Activated CD4-positive, CD25-positive, alpha-beta regulatory T cell treated with anti-CD3 and anti-CD28 coated beads, Interleukin-2, amount 50 U/mL, for 72 hours (primary cell): ENCODE data around the gene ZNF774.
"Not testable (repeated sequence)": the region's sequence is repeated elsewhere in the genome, so short reads cannot be mapped to it uniquely, and the experiment has no call there.

ENCODE experiments used
- DNase-seq: peaks from one replicate; pipeline ENCODE4 v3.0.0; 2021

Gene ZNF774

DNA sequence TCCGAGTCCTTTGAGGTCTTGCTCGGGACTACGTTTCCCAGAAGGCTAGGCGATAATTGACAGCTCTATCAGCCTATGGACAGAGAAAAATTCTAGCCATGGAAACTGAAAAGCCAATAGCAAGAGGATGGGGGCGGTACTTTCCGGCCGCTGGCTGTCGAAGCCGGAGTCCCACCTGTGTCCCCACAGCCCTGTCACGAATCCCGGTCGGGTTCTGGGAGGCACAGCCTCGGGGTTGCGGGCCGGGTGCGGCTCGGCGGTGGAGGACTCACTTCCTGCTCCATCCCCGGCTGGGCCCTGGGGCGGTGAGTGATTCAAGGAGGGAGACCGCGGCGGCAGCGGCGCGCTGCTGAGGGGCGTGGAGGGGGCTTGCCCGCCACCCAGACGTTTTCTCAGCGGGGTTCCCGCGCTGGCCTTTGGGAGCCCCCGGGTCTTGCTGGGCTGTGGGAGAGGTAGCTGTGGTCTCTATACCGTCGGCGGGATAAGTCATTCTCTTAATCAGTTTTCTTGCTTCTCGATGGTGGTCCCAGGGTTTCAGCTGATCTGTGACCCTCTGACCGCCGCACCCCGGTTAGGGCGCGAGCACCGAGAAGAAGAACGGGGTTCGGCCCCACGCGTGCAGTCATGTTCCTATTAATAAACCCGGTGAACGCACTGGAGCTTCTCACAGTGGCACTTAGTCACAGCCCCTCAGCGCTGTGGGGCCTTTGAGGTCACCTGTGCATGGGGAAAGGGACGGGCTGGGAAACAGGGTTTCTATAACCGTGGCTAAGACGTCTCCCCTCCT lies at the start of gene ZNF774:
Gene ZNF774 (plus strand): TSS at position 178 of the 787 bp plus-strand sequence. CDS start 2,377 bp downstream, outside the sequence.
- DNase-seq = peak; percentile 87

DNA sequence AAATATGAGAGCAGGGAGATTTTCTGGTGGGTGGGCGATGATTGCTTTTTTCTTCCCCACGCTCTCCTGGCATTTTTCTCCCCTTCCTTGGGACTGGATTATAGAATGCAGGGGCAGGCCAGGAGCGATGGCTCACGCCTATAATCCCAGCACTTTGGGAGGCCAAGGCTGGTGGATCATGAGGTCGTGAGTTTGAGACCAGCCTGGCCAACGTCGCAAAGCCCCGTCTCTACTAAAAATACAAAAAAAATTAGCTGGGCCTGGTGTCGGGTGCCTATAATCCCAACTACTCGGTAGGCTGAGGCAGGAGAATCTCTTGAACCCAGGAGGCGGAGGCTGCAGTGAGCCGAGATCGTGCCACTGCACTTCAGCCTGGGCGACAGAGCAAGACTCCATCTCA lies 46.7 kb upstream of the ZNF774 start:
- DNase-seq = not testable (repeated sequence)

DNA sequence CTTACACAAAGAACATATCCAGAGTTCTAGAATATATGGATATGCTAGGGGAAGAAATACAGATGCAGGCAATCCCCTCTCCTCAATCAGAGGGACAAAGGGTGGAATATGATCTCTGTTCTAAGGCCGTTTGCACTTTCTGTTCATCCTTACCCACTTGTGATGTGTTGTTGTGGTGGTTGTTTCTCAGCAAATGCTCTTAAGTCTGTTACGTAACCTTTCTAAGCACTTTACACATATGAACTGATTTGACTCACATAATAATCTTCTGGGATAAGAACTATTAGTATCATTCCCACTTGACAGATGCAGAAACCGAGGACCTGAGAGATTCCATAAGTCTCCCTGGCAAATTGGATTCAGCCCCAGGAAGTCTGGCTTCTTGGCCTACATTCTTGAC lies 46.2 kb upstream of the ZNF774 start:
- DNase-seq = no peak

DNA sequence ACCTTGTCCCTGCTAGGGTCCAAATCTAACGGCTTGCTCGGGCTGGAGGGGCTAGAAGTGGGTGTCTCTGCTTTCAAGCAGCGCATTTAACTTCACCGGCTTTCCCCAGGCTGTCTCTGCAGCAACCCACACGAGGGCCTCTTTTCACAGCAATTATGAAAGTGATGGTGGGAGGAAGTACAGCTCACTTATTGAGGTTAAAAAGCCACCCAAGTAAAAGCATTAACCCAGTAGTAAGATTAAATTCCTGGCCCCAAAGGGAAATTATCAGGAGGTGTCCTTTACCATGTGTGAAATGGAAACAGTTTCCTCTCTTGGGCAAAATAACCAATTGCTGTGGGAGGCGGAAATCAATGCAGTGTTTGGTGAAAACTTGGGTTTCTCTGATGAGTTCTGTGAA lies 45.5 kb upstream of the ZNF774 start:
- no peak for DNase-seq

DNA sequence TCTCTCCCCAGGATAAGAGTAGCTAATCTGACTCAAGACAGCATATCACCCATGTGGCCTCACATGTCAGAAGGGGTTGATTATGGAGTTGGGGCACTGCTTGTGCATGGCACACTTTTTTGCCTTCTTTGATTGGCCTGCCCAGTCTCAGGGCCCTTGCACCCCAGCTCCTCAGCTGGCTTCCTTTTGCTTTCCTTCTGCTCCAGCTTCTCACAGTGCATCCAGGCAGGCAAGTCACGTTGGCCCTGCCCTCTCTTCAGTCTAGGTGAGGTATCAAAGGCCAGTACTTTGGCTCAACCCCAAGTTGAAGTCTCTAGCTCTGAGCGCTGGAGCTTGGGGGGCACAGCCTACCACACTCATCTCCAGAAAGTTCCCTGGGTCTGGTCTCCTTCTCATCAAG lies 44.4 kb upstream of the ZNF774 start:
- DNase-seq = no peak

DNA sequence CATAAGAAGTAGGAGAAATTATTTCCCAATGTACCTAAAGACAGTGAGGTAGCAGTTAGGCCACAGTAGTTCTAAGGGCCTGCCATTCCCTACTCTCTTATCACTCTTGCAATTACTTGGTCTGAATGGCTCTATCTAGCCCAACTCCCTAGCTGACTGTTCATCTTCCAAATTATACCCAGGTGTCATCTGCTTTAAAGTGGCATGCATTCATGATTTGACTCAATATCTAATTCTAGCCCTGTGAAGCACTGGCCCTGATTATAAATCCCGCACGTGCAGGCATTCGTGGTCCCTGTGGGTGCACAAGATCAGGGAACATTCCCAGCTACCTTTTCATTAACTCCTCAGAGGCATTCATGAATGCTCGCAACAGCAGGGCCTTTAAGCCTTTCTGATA lies 43.1 kb upstream of the ZNF774 start:
- DNase-seq = no peak

DNA sequence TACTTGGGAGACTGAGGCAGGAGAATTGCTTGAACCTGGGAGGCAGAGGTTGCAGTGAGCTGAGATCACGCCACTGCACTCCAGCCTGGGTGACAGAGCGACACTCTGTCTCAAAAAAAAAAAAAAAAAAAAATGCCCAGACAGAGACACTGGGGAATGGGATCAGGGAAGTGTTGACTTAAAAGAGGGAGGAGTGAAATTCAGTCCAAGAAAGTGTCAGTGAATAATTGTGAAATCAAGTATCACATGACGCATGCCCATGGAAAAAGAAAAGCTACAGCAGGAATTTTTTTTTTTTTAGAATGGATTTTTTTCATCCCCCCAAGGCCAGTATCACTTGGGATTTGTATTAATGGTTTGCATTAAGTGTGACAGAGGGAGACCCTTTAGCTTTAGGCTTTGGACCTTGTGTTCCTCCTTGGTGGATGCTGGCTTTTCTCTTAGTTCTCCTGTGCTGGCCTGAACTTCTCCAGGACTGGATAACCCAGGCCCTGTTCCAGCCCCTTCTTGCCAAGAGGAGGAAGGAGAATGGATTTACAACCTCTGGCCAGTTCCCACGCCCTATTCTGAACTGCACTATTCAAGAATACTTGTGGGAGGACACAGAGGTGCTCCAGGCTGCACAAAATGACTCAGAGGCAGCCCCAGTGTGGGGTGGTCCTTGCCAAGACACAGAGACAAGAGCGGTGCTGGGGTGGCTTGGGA lies 36.7 kb upstream of the ZNF774 start:
- no peak for DNase-seq

DNA sequence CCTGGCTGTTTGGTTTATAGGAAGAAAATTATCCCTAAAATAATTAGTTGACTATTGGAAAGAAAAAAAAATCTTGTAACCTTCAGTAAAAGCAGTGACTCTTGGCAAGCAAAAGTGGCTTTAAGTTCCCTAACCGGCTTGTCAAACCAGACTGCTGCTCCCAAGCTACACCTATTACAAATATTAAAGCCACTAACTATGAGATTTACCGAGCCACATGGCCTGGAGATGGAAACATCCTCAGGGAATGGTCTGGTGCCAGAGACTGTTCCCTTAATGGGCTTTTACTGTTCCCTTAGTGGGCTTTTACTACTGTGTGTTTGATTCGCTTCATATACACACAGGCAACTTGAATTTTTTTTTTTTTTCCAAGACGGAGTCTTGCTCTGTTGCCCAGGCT lies 35.9 kb upstream of the ZNF774 start:
- DNase-seq = no peak

DNA sequence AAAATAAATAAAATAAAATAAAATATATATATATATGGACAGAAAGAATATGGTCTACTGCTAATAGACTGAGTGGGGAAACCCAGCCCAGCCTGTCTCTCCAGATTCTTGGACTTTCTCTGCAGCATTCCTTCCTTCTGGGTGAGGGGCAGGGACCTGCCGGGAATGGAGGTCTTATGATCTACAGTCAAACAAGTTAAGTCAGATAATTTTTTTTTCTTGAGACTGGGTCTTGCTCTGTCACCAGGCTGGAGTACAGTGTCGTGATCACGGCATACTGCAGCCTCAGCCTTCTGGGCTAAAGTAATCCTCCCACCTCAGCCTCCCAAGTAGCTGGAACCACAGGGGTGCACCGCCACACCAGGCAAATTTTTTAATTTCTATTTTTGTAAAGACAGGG lies 33.5 kb upstream of the ZNF774 start:
- DNase-seq = no peak

DNA sequence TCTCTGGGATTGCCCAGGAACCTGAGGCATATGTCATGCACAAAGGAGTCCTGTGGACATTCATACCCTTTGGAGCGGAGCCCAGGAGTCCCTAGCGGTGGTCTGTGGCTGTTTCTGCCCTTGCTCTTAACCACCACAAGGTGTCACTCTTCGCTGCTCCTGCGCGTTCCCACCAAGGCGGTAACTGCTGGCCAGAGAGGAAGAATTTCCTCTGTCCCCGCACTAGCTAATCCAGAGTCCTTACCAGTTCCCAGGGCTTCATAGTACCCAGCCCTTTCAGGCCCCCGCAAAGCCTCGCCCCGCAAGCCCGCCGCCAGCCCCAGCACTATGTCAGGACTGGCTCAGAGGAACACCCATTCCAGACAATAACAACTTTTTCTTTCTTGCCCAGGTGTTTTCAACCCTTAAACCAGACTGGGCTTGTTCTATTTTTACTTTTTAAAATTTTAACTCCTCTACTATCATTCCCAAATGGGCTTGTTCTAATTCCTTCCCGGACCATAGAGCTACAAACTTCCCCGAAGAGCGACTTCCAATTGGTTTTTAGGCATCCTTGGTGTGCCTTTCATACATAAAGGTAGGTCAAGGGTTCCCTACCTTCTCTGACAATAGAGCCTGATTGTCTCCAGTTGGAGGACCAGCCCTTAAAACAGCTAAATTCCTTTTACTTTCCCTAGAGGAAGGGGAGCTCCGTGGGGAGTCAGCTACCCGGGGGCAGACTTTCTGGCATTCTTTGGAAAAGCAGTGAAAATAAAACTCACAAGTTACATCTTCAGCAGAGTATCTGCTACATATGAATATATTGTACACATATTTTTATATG lies 31.8 kb upstream of the ZNF774 start:
- DNase-seq = peak; percentile 56

DNA sequence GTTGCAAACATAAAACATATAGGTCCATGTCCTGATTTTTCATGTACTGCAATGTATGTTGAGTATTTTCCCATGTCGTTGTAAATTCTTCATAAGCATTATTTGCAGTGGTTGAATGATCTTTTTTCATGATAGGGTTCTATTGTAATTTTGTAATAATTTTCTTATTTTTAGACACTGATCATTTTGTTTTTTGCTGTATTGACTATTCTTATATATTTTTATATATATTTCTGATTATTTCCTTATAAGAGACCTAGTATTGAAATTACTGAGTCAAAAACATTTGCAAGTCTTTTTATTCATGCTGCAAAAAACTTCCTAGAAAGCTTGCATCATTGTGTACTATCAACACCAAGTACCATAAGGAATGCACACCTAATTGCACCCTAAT lies 31.2 kb upstream of the ZNF774 start:
- DNase-seq = no peak

DNA sequence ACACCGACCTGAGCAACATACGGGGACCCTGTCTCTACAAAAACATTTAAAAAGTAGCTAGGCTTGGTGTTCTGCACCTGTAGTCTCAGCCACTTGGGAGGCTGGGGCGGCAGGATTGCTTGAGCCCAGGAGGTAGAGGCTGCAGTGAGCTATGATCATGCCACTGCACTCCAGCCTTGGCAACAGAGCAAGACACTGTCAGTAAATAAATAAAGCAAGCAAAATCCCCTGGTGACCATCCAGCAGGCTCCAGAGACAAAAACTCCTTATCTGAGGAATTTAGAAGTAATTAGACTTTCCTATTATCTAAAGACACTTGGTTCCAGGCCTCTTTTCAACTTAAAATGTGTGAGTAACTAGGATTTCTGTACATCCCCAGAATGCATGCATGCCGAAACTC lies 29.5 kb upstream of the ZNF774 start:
- DNase-seq = no peak

DNA sequence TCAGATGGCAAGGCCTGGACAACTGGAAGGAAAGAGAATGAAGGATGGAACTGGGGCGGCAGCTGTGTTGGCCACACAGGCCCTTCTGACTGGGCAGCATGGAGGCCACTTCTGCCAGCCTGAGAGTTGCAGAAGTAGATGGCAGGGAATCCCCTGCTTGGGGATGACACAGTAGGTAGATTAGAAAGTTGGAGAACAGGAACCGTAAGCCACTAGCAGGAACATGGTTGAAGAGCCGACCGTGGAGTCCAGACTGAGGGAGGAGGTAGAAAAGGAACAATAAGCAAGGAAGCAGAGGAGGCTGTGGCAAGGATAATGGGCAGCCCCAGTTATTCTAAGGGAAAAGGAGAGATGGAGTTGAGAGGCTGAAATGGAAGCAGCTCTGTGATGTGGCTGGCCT lies 26.4 kb upstream of the ZNF774 start:
- no peak for DNase-seq

DNA sequence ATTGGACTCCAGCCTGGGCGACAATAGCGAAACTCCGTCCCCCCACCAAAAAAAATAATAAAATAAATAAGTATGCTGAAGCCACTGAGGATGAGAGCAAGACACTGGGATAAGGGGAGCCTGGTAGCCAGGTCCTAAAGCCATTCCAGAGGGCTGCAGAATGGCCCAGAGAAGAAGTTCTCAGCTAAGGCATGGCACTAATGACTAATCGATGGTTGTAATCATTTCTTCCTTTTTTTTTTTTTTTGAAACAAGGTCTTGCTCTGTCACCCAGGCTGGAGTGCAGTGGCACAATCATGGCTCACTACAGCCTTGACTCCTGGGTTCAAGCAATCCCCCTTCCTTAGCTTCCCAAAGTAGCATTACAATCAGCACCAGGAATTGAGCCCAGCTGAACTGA lies 25.6 kb upstream of the ZNF774 start:
- DNase-seq = no peak

DNA sequence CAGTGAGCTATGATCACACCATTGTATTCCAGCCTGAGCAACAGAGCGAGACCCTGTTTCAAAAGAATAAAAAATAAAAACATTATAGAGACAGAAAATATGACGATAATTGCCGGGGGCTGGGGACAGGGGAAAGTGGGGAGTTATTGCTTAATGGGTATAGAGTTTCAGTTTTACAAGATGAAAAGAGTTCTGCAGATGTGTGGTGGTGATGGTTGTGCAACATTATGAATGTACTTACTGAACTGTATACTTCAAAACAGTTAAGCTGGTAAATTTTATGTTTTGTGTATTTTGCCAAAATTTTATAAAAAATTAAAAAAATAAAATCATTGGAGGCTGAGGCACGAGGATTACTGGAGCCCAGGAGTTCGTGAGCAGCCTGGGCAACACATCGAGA lies 24.8 kb upstream of the ZNF774 start:
- no peak for DNase-seq

DNA sequence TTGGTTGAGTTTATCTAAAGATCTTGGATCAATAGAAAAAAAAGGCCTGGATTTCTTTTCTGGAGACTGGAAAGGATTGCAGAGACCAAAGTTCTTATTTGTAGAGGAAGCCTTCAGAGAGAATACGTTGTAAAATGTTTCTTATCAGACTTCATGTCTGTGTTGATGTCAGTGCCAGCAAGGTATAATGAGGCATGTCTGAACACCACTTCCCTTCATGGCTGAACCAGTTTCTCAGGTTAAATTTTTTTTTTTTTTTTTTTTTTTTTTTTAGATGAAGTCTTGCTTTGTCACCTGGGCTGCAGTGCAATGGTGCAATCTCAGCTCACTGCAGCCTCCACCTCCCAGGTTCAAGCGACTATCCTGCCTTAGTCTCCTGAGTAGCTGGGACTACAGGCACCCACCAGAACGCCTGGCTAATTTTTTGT lies 17.8 kb upstream of the ZNF774 start:
- no peak for DNase-seq

DNA sequence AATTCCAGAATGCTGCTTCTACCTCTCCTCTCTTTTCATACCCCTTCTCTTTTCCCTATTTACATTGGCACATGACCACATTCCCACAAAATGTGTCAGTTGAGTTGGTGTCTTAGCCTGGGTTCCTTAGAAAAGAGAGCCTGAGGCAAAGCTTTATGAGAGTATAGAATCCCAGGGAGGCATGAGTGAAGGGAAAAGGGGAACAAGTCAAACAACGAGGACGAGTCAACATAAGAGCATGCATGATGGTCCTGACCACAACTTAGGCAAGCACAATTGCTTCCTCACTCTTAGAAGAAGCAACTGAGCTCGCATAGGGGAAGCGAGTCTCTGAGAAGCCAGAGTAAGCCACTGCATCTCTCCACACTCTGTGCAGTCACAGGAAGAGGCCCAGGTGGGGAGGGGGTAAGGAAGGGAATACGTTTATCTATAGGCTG lies 15.4 kb upstream of the ZNF774 start:
- DNase-seq = no peak

DNA sequence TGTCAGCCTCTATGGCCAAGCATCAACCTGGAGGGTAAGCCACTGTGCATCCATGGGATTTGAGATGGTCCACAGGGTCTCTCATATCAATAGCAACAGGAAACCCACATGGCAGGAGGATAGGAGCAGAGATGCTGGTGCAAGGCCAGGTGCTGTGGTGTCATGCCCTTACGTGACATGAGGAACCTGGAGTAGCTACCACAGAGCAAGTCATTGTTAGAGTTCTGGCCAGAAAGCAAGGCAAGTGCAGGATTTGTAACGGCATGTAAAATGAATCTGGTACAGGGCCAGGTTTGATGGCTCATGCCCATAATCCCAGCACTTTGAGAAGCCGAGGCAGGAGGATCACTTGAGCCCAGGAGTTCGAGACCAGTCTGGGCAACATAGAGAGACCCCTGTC lies 14.8 kb upstream of the ZNF774 start:
- DNase-seq = no peak

DNA sequence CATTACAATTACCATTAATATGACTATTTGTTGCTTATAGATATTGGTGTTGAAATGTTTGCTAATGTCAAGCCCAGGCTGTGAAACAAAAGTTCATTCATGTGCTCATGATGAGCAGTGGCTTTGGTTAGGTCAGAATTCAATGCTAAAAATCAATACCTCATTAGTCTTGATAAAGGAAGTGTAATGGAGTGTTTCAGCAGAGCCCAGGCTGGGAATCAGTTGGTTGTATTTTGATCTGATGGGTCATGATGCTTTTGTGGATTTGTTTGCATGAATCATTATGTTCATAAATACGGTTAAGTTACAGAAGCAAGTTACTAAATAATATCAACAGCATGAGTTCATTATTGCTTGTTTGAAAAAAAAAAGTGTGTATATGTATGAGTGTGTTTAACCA lies 13.6 kb upstream of the ZNF774 start:
- no peak for DNase-seq

DNA sequence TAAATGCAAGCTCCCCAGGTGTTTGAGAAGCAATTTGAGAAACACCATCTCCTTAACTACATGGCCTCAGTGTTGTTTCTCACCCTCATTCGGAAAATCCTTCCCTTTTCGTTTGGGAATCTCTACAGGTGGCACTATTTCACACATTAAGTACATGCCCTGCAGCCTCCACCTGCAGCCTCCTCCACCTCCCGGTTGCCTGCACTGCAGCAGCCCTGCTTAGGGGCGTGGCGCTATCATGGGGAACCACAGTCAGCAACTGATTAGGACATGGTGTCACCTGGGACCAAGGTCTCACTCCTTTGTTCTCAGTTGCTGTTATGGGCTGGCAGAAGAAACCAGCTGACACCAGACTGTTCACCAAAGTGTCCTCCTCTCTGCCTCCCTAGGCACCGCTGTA lies 11.7 kb upstream of the ZNF774 start:
- no peak for DNase-seq

DNA sequence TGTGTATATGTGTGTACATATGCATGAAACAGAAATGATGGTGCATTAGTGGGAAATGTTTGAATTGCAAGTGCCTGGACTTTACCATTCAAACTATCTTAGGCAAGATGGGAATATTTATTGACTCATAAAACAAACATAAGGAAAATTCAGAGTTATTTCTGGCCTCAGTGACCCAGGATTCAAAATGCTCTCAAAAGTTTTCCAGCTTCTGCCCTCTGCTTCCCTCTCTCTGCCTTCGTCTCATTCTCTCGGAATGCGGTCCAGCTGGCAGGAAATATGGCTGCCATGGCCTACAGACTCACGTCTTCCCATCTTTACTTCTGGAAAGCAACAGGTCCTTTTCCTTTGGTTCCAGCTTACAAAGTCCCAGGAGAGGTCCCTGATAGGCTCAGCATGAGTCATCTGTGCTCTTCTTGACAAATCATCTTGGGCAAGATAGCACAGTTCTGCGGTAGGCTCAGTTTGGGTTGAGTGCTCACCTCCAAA lies 8.7 kb upstream of the ZNF774 start:
- DNase-seq = no peak

DNA sequence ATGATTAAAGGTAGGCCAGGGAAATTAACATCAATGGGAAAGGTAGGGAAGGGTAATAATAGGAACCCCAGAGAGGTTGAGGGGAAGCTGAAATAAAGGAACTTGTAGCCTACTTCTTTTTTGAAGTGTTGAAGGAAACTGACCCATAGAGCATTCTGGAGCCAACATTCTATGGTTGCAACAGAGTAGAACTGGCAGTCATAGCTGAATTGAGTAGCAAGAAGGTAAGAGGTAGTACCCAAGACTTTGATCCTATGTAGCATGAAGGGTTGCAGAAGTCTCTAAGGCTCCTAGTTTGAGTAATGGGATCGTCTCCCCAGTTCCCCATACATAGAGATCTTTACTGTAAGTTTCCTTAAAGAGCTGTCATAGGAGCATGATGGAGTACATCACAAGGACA lies 7.4 kb upstream of the ZNF774 start:
- no peak for DNase-seq

DNA sequence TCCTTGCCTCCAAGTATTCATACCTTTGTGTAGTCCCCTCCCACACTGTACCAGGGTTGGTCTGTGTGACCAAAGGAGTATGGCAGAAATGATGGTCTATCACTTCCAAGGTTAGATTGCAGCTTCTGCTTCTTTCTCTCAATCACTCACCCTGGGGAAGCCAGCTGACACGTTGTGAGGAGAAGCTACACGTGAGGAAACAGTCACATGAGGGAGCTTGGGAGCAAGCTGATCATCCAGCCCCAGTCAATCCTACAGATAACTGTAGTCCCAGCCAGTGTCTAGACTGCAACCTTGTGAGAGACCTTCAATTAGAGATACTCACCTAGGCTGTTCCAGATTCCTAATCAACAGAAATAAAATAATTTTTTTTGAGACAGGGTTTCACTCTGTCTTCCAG lies 6.2 kb upstream of the ZNF774 start:
- no peak for DNase-seq
